ENCODE data around the gene HTR1D. TPM values are rescaled to one million over a fixed set of nuclear protein-coding genes. Genes with fewer than 3 reads are reported as not detected.
"Not testable (repeated sequence)": the region's sequence is repeated elsewhere in the genome, so short reads cannot be mapped to it uniquely, and the experiment has no call there.

HTR1D gene
- total and polyA plus RNA-seq, 2 donors = 0.07 TPM; not detected in 1

DNA sequence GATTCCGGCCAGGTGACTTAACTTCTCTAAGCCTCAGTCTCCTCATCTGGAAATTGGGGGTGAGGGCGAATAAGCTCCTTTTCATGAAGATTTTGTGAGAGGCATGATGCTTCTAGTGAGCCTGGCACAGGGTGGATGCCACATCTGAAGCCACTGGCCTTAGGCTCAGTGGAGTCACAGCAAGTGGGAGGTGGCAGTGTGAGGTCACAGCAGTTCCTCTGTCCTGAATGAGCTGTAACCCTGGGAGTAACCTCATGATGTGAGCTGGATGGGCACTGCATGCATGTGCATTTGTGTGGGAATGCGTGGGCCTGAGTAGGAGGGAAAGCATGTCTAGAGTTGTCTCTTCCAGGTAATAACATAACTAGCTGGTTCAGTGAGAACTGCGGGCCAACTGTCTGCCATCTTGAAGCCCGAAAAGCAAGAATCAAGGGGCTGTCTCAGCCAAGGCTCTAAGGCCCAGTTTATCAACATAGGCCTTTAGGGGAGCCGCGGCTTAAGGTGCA is 27.0 kb upstream of the HTR1D start:
- no peaks in the 10 kb centered on the region for H3K27me3 ChIP-seq (ENCODE audit: control insufficient read depth in 2 of 2, insufficient read depth in 1 of 2, low read length in 1 of 2)
- no peaks in the 10 kb centered on the region for H3K9me3 ChIP-seq (ENCODE audit: control insufficient read depth in 2 of 2, insufficient read depth in 1 of 2, low read length in 1 of 2)
- no peaks in the 10 kb centered on the region for H3K36me3 ChIP-seq (ENCODE audit: control insufficient read depth in 2 of 2, insufficient read depth in 2 of 2, low read length in 1 of 2)
- no peak for DNase-seq (ENCODE audit: low read depth in 6 of 9, low spot score in 9 of 9)
- H3K4me3 ChIP-seq (ENCODE audit: low read length in 2 of 2) = no peak overlapping the region
- H3K4me1 ChIP-seq (ENCODE audit: control insufficient read depth in 2 of 2, insufficient read depth in 2 of 2, low read length in 2 of 2) = no peaks in the 10 kb centered on the region
- WGBS = 96% methylated on average over 7 of the region's 7 CpGs
- H3K27ac ChIP-seq (ENCODE audit: low read depth in 1 of 2, low read length in 1 of 2) = no peak overlapping the region

DNA sequence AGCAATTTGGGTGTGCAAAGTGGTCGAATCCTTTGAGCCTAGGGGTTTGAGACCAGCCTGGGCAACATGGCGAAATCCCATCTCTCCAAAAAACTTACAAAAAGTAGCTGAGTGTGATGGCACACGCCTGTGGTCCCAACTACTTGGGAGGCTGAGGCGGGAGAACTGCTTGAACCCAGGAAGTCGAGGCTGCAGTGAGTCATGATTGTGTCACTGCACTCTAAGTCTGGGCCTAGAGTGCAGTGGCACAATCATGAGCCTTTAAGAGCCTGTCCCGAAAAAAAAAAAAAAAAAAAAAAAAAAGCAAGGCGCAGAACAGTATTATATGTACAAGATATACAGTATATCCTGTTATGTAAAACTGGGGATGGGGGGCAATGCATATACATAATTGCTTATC is 25.1 kb upstream of the HTR1D start:
- WGBS = 95% methylated on average over 7 of the region's 7 CpGs

DNA sequence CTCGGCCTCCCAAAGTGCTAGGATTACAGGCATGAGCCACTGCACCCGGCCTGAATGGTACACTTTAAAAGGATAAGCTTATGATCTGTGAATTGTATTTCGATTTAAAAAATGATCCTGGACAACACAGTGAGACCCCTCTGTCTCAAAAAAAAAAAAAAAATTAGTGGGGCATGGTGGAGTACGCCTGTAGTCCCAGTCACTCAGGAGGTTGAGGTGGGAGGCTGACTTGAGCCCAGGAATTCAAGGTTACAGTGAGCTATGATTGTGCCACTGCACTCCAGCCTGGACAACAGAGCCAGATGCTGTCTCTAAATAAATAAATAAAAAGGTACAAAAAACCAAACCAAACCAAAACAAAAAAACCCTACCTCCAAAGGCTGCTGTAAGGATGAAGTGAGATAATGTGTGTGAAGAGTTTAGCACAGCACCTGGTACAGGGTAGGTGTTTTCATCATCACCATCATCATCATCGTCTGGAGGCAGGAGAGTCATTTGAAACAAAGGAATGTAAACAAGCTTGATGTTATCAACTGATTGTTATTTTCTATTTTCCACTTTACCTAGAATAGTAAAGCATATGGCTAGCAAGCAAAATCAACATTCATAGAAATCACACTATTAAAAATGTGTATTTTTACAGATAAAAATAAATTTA is 22.5 kb upstream of the HTR1D start:
- Histone ChIP-seq H3K4me3 (ENCODE audit: low read length in 2 of 2) (no peak overlapping the region), H3K27me3 (ENCODE audit: control insufficient read depth in 2 of 2, insufficient read depth in 1 of 2, low read length in 1 of 2) (no peaks in the 10 kb centered on the region), H3K9me3 (ENCODE audit: control insufficient read depth in 2 of 2, insufficient read depth in 1 of 2, low read length in 1 of 2) (no peaks in the 10 kb centered on the region), H3K36me3 (ENCODE audit: control insufficient read depth in 2 of 2, insufficient read depth in 2 of 2, low read length in 1 of 2) (no peaks in the 10 kb centered on the region), H3K4me1 (ENCODE audit: control insufficient read depth in 2 of 2, insufficient read depth in 2 of 2, low read length in 2 of 2) (no peaks in the 10 kb centered on the region), H3K27ac (ENCODE audit: low read depth in 1 of 2, low read length in 1 of 2) (no peak overlapping the region)
- 91% methylated on average over 5 of the region's 5 CpGs for WGBS
- no peak for DNase-seq (ENCODE audit: low read depth in 6 of 9, low spot score in 9 of 9)

More for the DNA sequence above, 25.1 kb upstream of the HTR1D start:
- Histone ChIP-seq H3K27ac (ENCODE audit: low read depth in 1 of 2, low read length in 1 of 2) (no peak overlapping the region), H3K36me3 (ENCODE audit: control insufficient read depth in 2 of 2, insufficient read depth in 2 of 2, low read length in 1 of 2) (no peaks in the 10 kb centered on the region), H3K9me3 (ENCODE audit: control insufficient read depth in 2 of 2, insufficient read depth in 1 of 2, low read length in 1 of 2) (no peaks in the 10 kb centered on the region), H3K27me3 (ENCODE audit: control insufficient read depth in 2 of 2, insufficient read depth in 1 of 2, low read length in 1 of 2) (no peaks in the 10 kb centered on the region), H3K4me3 (ENCODE audit: low read length in 2 of 2) (no peak overlapping the region), H3K4me1 (ENCODE audit: control insufficient read depth in 2 of 2, insufficient read depth in 2 of 2, low read length in 2 of 2) (no peaks in the 10 kb centered on the region)
- no peak for DNase-seq (ENCODE audit: low read depth in 6 of 9, low spot score in 9 of 9)

DNA sequence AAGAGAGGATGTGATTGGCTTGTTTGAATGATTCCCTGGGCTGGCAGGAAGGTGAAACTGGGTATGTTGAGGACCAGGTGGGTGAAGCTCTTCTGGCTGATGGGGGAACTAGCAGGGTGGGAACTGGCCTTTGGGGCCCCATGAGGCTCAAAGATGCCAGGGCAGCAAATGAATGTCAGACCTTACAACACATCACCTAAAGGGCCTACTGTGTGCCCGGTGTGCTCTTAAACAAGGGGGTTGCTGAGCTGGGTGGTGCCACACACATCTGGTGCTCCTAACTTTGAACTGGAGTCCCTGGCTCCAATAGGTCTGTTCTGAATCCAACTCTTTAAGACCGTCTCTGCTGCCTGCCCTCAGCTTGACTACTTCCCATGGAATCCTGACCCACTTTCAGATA is 21.3 kb upstream of the HTR1D start:
- no peaks in the 10 kb centered on the region for H3K27me3 ChIP-seq (ENCODE audit: control insufficient read depth in 2 of 2, insufficient read depth in 1 of 2, low read length in 1 of 2)
- no peak overlapping the region for H3K27ac ChIP-seq (ENCODE audit: low read depth in 1 of 2, low read length in 1 of 2)
- no peaks in the 10 kb centered on the region for H3K36me3 ChIP-seq (ENCODE audit: control insufficient read depth in 2 of 2, insufficient read depth in 2 of 2, low read length in 1 of 2)
- H3K9me3 ChIP-seq (ENCODE audit: control insufficient read depth in 2 of 2, insufficient read depth in 1 of 2, low read length in 1 of 2) = no peaks in the 10 kb centered on the region
- no peaks in the 10 kb centered on the region for H3K4me1 ChIP-seq (ENCODE audit: control insufficient read depth in 2 of 2, insufficient read depth in 2 of 2, low read length in 2 of 2)
- 97% methylated on average over 2 of the region's 2 CpGs for WGBS
- no peak for DNase-seq (ENCODE audit: low read depth in 6 of 9, low spot score in 9 of 9)
- H3K4me3 ChIP-seq (ENCODE audit: low read length in 2 of 2) = no peak overlapping the region

DNA sequence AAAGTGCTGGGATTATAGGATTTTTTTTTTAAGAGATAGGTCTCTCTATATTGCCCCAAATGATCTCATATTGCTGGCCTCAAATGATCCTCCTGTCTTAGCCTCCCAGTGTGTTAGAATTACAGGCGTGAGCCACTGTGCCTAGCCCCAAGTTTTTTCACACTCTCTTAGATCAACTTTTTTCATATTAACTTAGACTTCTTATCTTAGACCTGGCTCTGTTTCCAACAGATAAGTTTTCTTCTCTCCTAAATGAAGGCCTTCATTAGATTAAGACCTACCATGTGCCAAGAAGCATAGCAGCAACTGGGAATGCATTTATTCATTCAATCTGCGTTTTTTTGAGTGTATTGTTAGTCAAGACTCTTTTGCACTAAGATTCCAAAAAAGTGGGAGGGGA is 20.2 kb upstream of the HTR1D start:
- Histone ChIP-seq H3K27ac (ENCODE audit: low read depth in 1 of 2, low read length in 1 of 2) (no peak overlapping the region), H3K36me3 (ENCODE audit: control insufficient read depth in 2 of 2, insufficient read depth in 2 of 2, low read length in 1 of 2) (no peaks in the 10 kb centered on the region), H3K4me3 (ENCODE audit: low read length in 2 of 2) (no peak overlapping the region), H3K4me1 (ENCODE audit: control insufficient read depth in 2 of 2, insufficient read depth in 2 of 2, low read length in 2 of 2) (no peaks in the 10 kb centered on the region), H3K27me3 (ENCODE audit: control insufficient read depth in 2 of 2, insufficient read depth in 1 of 2, low read length in 1 of 2) (no peaks in the 10 kb centered on the region), H3K9me3 (ENCODE audit: control insufficient read depth in 2 of 2, insufficient read depth in 1 of 2, low read length in 1 of 2) (no peaks in the 10 kb centered on the region)
- DNase-seq (ENCODE audit: low read depth in 6 of 9, low spot score in 9 of 9) = no peak
- 94% methylated on average over 2 of the region's 2 CpGs for WGBS

DNA sequence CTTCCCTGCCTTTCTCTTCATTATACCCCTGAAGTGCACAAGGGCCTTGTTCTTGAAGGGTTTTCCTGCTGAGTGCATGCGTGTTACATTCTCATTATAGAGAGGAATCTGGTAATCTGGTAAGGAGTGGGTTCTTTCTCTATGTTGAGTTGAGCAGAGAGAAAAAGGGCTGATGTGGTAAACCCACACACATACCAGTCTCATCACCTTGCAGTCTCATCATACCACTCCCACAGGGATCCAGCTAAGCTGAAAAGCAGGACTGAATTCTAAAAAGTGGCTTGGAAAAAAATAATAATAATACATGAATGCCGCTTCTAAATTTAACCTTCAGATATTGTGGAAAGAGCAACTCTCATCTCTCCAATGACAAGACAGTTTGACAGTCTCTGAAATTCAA is 10.5 kb upstream of the HTR1D start:
- WGBS = over 99% methylated on average over 2 of the region's 2 CpGs
- peaks cover 0 to 20% of the 10 kb centered on the region in 2 donors for H3K27me3 ChIP-seq (ENCODE audit: control insufficient read depth in 2 of 2, insufficient read depth in 1 of 2, low read length in 1 of 2)
- H3K9me3 ChIP-seq (ENCODE audit: control insufficient read depth in 2 of 2, insufficient read depth in 1 of 2, low read length in 1 of 2) = no peaks in the 10 kb centered on the region
- no peak for DNase-seq (ENCODE audit: low read depth in 6 of 9, low spot score in 9 of 9)
- H3K27ac ChIP-seq (ENCODE audit: low read depth in 1 of 2, low read length in 1 of 2) = no peak overlapping the region
- no peaks in the 10 kb centered on the region for H3K4me1 ChIP-seq (ENCODE audit: control insufficient read depth in 2 of 2, insufficient read depth in 2 of 2, low read length in 2 of 2)
- no peak overlapping the region for H3K4me3 ChIP-seq (ENCODE audit: low read length in 2 of 2)
- no peaks in the 10 kb centered on the region for H3K36me3 ChIP-seq (ENCODE audit: control insufficient read depth in 2 of 2, insufficient read depth in 2 of 2, low read length in 1 of 2)

DNA sequence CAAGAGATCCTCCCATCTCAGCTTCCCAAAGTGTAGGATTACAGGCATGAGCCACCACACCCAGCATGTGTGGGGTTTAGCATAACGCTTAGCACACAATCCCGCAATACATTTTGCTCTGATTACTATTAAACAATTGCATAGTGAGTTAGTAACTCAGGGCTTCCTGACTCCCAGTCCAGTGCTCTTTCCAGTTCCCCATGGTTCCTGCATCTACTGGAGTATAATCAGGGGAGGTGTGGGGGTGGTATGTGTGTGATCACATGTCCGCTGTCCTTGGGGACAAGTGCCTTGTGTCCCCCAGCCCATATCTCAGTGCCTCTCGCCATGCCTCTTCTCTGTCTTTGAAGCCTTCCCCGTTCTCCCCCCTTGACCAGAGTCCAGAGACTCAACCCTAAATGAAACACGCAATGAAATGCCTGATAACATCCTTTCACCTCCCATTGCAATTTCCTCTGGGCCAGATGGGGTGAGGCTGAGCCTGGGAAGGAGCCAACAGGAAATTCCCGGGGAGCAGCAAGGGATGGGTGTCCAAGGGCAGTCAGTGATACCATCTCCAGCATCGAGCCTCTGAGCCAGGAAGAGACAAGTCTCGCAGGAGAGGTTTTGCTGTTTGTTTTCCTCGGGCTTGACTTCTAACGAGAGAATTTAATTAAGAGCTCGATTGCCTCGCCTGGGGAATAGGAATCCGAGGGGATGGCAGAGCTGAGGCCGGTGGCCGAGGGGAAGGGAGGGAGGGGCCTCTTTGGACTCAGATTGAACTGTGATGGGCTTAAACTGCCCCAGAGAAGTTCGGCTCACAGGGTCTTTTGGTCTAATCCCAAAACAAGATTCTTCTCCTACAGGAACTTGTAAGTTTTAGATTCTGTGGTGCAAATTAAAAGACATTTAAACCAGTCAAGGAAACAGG is 7.7 kb upstream of the HTR1D start:
- 63% methylated on average over 17 of the region's 17 CpGs for WGBS
- no peak overlapping the region for H3K27ac ChIP-seq (ENCODE audit: low read depth in 1 of 2, low read length in 1 of 2)
- no peaks in the 10 kb centered on the region for H3K4me1 ChIP-seq (ENCODE audit: control insufficient read depth in 2 of 2, insufficient read depth in 2 of 2, low read length in 2 of 2)
- H3K36me3 ChIP-seq (ENCODE audit: control insufficient read depth in 2 of 2, insufficient read depth in 2 of 2, low read length in 1 of 2) = no peaks in the 10 kb centered on the region
- DNase-seq (ENCODE audit: low read depth in 6 of 9, low spot score in 9 of 9) = no peak
- H3K27me3 ChIP-seq (ENCODE audit: control insufficient read depth in 2 of 2, insufficient read depth in 1 of 2, low read length in 1 of 2) = peaks cover 2 to 31% of the 10 kb centered on the region in 2 donors
- H3K9me3 ChIP-seq (ENCODE audit: control insufficient read depth in 2 of 2, insufficient read depth in 1 of 2, low read length in 1 of 2) = no peaks in the 10 kb centered on the region
- H3K4me3 ChIP-seq (ENCODE audit: low read length in 2 of 2) = no peak overlapping the region

DNA sequence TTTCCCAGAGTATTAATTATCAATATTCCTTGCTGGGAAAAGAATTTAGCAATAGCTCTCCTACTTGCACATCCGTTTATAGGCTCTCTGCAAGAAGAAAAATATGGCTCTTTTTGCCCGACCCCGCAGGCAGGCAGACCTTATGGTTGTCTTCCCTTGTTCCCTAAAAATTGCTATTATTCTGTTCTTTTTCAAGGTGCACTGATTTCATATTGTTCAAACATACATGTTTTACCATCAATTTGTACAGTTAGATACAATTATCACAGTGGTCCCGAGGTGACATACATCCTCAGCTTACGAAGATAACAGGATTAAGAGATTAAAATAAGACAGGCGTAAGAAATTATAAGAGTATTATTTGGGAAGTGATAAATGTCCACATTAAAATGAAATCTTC is 6.7 kb upstream of the HTR1D start:
- peaks cover 6 to 40% of the 10 kb centered on the region in 2 donors for H3K27me3 ChIP-seq (ENCODE audit: control insufficient read depth in 2 of 2, insufficient read depth in 1 of 2, low read length in 1 of 2)
- H3K27ac ChIP-seq (ENCODE audit: low read depth in 1 of 2, low read length in 1 of 2); H3K36me3 ChIP-seq (ENCODE audit: control insufficient read depth in 2 of 2, insufficient read depth in 2 of 2, low read length in 1 of 2); H3K9me3 ChIP-seq (ENCODE audit: control insufficient read depth in 2 of 2, insufficient read depth in 1 of 2, low read length in 1 of 2); DNase-seq (ENCODE audit: low read depth in 6 of 9, low spot score in 9 of 9); H3K4me3 ChIP-seq (ENCODE audit: low read length in 2 of 2); H3K4me1 ChIP-seq (ENCODE audit: control insufficient read depth in 2 of 2, insufficient read depth in 2 of 2, low read length in 2 of 2): not testable (repeated sequence)
- 81% methylated on average over 6 of the region's 6 CpGs for WGBS

DNA sequence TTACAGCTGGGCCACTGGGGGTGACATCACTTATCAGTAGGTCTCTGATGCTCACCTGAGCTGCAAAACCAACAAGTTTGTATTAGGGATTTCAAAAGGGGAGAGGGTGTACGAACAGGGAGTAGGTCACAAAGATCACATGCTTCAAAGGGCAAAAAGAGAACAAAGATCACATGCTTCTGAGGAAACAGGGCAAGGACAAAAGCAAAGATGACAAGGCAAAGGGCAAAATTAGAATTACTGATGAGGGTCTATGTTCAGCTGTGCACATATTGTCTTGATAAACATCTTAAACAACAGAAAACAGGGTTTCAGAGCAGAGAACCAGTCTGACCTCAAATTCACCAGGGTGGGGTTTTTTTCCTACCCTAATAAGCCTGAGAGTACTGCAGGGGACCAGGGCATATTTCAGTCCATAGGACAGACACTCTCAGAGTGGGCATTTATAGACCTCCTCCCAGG is 6.2 kb upstream of the HTR1D start:
- peaks cover 6 to 45% of the 10 kb centered on the region in 2 donors for H3K27me3 ChIP-seq (ENCODE audit: control insufficient read depth in 2 of 2, insufficient read depth in 1 of 2, low read length in 1 of 2)
- H3K4me3 ChIP-seq (ENCODE audit: low read length in 2 of 2); H3K36me3 ChIP-seq (ENCODE audit: control insufficient read depth in 2 of 2, insufficient read depth in 2 of 2, low read length in 1 of 2); H3K4me1 ChIP-seq (ENCODE audit: control insufficient read depth in 2 of 2, insufficient read depth in 2 of 2, low read length in 2 of 2); DNase-seq (ENCODE audit: low read depth in 6 of 9, low spot score in 9 of 9); H3K9me3 ChIP-seq (ENCODE audit: control insufficient read depth in 2 of 2, insufficient read depth in 1 of 2, low read length in 1 of 2); H3K27ac ChIP-seq (ENCODE audit: low read depth in 1 of 2, low read length in 1 of 2): not testable (repeated sequence)
- 44% methylated on average over 1 of the region's 1 CpG for WGBS

All from thymus (tissue), 11 donors.